Sigmoid colon (tissue), 4 donors: ENCODE measurements around the gene WSB1.

Source experiments
- CTCF ChIP-seq, 4 experiments: fragments of 450-650 bp in 3 of 4; fragments of 200-600 bp in 1 of 4; IDR thresholded peaks; one replicate each; pipeline ENCODE4 v1.5.1; 2016 to 2019; ENCODE audit warnings: antibody characterized with exemption in 4 of 4, mild to moderate bottlenecking in 3 of 4, moderate library complexity in 2 of 4
- POLR2A ChIP-seq, 2 donors: fragments of 450-650 bp; IDR thresholded peaks; one replicate each; pipeline ENCODE4 v1.6.1; 2016; ENCODE audit warnings: antibody characterized with exemption in 2 of 2, mild to moderate bottlenecking in 2 of 2, moderate library complexity in 2 of 2
- POLR2AphosphoS5 ChIP-seq, 4 donors: sonication (generic); formaldehyde crosslinking; IDR thresholded peaks; one replicate each; pipeline ENCODE4 v1.6.1; 2017; ENCODE audit warnings: antibody characterized with exemption in 4 of 4

GRCh38 chr17:27284811-27285415, 9.0 kb upstream of the WSB1 start:
- TF ChIP-seq CTCF (IDR thresholded peaks at IDR 0.05) (no peak), POLR2A (IDR thresholded peaks at IDR 0.05) (no peak), POLR2AphosphoS5 (IDR thresholded peaks at IDR 0.05) (no peak)
